Breast epithelium (tissue), 4 donors: ENCODE results near the gene DNAJB8. TPM values are rescaled to one million over a fixed set of nuclear protein-coding genes. Genes with fewer than 3 reads are reported as not detected.

Experiments used
- DNase-seq, 2 donors: peaks; one replicate each; pipeline ENCODE4 v3.0.0-alpha.2; 2019; ENCODE audit warnings: low spot score in 2 of 2
- H3K27ac ChIP-seq, 2 donors: fragments of 200-600 bp; sonication (generic) in 1 of 2; one replicate each; pipeline ENCODE4 v1.5.1; 2016 to 2019; ENCODE audit warnings: mild to moderate bottlenecking in 1 of 2
- H3K27me3 ChIP-seq, 2 donors: fragments of 200-600 bp; sonication (generic) in 1 of 2; one replicate each; pipeline versions ENCODE4 v1.5.1 to v1.6.0; 2017 to 2019; ENCODE audit warnings: control low read depth in 1 of 2, mild to moderate bottlenecking in 1 of 2
- H3K36me3 ChIP-seq: fragments of 200-600 bp; one replicate; pipeline ENCODE4 v1.5.1; 2019
- H3K4me1 ChIP-seq, 2 donors: fragments of 200-600 bp; sonication (generic); one replicate each; pipeline ENCODE4 v1.5.1; 2016 to 2019; ENCODE audit warnings: control low read depth in 1 of 2
- H3K4me3 ChIP-seq, 3 donors: fragments of 200-600 bp; sonication (generic); 1 replicate in 2 of 3; 2 replicates in 1 of 3; pipeline ENCODE4 v1.5.1; 2016 to 2019; ENCODE audit warnings: mild to moderate bottlenecking in 3 of 3, moderate library complexity in 2 of 3
- H3K9me3 ChIP-seq, 2 donors: fragments of 200-600 bp; sonication (generic) in 1 of 2; one replicate each; pipeline ENCODE4 v1.5.1; 2016 to 2019; ENCODE audit warnings: control low read depth in 1 of 2
- CTCF ChIP-seq, 3 donors: fragments of 450-650 bp; IDR thresholded peaks; one replicate each; pipeline ENCODE4 v1.5.1; 2016 to 2017; ENCODE audit warnings: antibody characterized with exemption in 3 of 3, mild to moderate bottlenecking in 3 of 3, moderate library complexity in 3 of 3
- POLR2A ChIP-seq: fragments of 450-650 bp; IDR thresholded peaks from one replicate; pipeline ENCODE4 v1.6.1; 2016; ENCODE audit warnings: antibody characterized with exemption, mild to moderate bottlenecking, moderate library complexity
- POLR2AphosphoS5 ChIP-seq, 3 donors: sonication (generic); formaldehyde crosslinking; IDR thresholded peaks; one replicate each; pipeline ENCODE4 v1.6.1; 2017; ENCODE audit warnings: antibody characterized with exemption in 3 of 3
- intact Hi-C: fragments of 100-400 bp; cut with DNase I; formaldehyde crosslinking; loops from one replicate; pipeline ENCODE4 v1.15.1; 2023; ENCODE audit warnings: low total_unique reads
- total RNA-seq, 3 donors: library from RNA; depleted of rRNA; stranded (reverse); fragments of >200 nt; gene quantifications; one replicate each; pipeline ENCODE4 v1.1.0, GENCODE V29; 2016

The DNAJB8 gene
- total RNA-seq, 3 donors from 2014 or later: not detected

GRCh38 chr3:128420289-128420688 lies 46.4 kb downstream of the DNAJB8 start:
- TF ChIP-seq POLR2A (no peak), POLR2AphosphoS5 (IDR thresholded peaks at IDR 0.05) (no peak), CTCF (IDR thresholded peaks at IDR 0.05) (no peak)
- H3K4me3 ChIP-seq: no peak overlapping the region
- no peak overlapping the region for H3K27ac ChIP-seq
- intact Hi-C loops: loop anchor here (10.0 kb wide), 1 partner anchor 75 kb away; the partner anchor contains the start of gene GATA2
- H3K36me3 ChIP-seq: no peaks in the 10 kb centered on the region
- H3K9me3 ChIP-seq: no peaks in the 10 kb centered on the region
- DNase-seq: no peak
- no peaks in the 10 kb centered on the region for H3K27me3 ChIP-seq
- H3K4me1 ChIP-seq: no peaks in the 10 kb centered on the region

GRCh38 chr3:128419311-128419710 lies 47.4 kb downstream of the DNAJB8 start:
- no peak for DNase-seq
- intact Hi-C loops: no loop called here
- TF ChIP-seq CTCF (IDR thresholded peaks at IDR 0.05) (no peak), POLR2AphosphoS5 (IDR thresholded peaks at IDR 0.05) (no peak), POLR2A (no peak)
- no peaks in the 10 kb centered on the region for H3K36me3 ChIP-seq
- no peaks in the 10 kb centered on the region for H3K9me3 ChIP-seq
- H3K4me1 ChIP-seq: no peaks in the 10 kb centered on the region
- H3K4me3 ChIP-seq: no peak overlapping the region
- no peaks in the 10 kb centered on the region for H3K27me3 ChIP-seq
- H3K27ac ChIP-seq: no peak overlapping the region

- Histone ChIP-seq H3K4me1 (no peaks in the 10 kb centered on the region), H3K9me3 (no peaks in the 10 kb centered on the region), H3K36me3 (no peaks in the 10 kb centered on the region), H3K4me3 (no peak overlapping the region), H3K27ac (no peak overlapping the region), H3K27me3 (no peaks in the 10 kb centered on the region)
- DNase-seq: no peak
- TF ChIP-seq CTCF (IDR thresholded peaks at IDR 0.05): no peak
- TF ChIP-seq POLR2AphosphoS5 (IDR thresholded peaks at IDR 0.05): no peak
- no peak for TF ChIP-seq POLR2A
- intact Hi-C loops: no loop called here
Observed at GRCh38 chr3:128418900-128419299, 47.8 kb downstream of the DNAJB8 start.

GRCh38 chr3:128416578-128417211 lies 50.0 kb downstream of the DNAJB8 start:
- no peak for DNase-seq
- Histone ChIP-seq H3K27ac (no peak overlapping the region), H3K4me3 (no peak overlapping the region), H3K9me3 (no peaks in the 10 kb centered on the region), H3K4me1 (no peaks in the 10 kb centered on the region), H3K36me3 (no peaks in the 10 kb centered on the region), H3K27me3 (no peaks in the 10 kb centered on the region)
- no peak for TF ChIP-seq POLR2A
- intact Hi-C loops: no loop called here

- TF ChIP-seq POLR2AphosphoS5 (IDR thresholded peaks at IDR 0.05) (no peak), CTCF (IDR thresholded peaks at IDR 0.05) (no peak), POLR2A (no peak)
- no peaks in the 10 kb centered on the region for H3K27me3 ChIP-seq
- H3K36me3 ChIP-seq: no peaks in the 10 kb centered on the region
- H3K27ac ChIP-seq: no peak overlapping the region
- no peaks in the 10 kb centered on the region for H3K9me3 ChIP-seq
- H3K4me3 ChIP-seq: no peak overlapping the region
- H3K4me1 ChIP-seq: no peaks in the 10 kb centered on the region
- intact Hi-C loops: no loop called here
- DNase-seq: no peak
Observed at GRCh38 chr3:128415773-128416577, 50.7 kb downstream of the DNAJB8 start.
